ENCODE data around the gene EHD1. TPM values are rescaled to one million over a fixed set of nuclear protein-coding genes. Genes with fewer than 3 reads are reported as not detected.

EHD1 gene
- total RNA-seq, 2 experiments from 2014 or later = 131 to 149 TPM

DNA sequence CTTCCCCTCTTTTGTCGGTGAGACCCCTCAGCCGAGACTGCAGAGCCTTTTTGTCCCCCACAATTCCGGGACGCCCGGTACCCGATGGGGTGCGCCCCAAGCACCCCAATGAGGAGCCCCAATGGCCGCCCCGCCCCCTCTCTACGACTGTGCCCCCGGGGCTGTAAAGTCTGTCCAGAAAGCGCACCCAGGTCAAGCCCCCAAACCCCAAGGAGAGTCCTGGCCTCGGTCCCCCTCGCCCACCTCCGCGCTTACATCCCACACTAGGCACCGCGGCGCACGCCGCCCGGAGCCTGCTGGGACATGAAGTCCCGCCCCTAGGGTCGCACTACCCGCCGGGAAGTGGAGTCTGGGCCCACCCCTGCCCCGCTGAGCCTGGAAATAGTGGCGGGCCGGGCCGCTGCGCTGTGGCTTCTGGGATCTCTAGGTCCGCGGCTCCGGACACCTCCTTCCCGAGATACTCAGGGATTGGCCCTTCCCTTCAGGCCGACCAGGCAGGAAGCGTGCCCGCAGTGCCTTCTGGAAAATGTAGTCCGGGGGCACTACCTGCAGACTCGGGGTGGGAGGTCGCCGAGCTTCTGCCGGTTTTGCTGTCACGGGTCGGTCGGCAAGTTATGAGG is 68.0 kb downstream of the EHD1 start, which contains the start of gene MEN1:
Gene MEN1 (minus strand): TSS at position 281 of the 620 bp plus-strand sequence. CDS start 442 bp downstream, outside the sequence.
- Mint-ChIP-seq H3K9me3 (no peaks in the 10 kb centered on the region), H3K4me1 (peaks cover 25% of the 10 kb centered on the region), H3K4me3 (peak within 1 kb of the TSS; percentile 96), H3K27ac (peak within 1 kb of the TSS; percentile 94), H3K27me3 (no peaks in the 10 kb centered on the region), H3K36me3 (ENCODE audit: low read depth) (peaks cover 23% of the 10 kb centered on the region)
- CTCF ChIA-PET = interaction anchor here (0.6 to 1.8 kb wide), 6 partner anchors 10 to 268 kb away, joined by 3 to 9 read pairs (median 3); partner anchors contain the start of gene CDC42BPG
- peak; percentile 87 for DNase-seq
- POLR2A ChIA-PET = interaction anchor here (0.8 to 1.0 kb wide), 2 partner anchors 32 to 694 kb away, joined by 3 to 4 read pairs; no protein-coding TSS in a partner anchor

DNA sequence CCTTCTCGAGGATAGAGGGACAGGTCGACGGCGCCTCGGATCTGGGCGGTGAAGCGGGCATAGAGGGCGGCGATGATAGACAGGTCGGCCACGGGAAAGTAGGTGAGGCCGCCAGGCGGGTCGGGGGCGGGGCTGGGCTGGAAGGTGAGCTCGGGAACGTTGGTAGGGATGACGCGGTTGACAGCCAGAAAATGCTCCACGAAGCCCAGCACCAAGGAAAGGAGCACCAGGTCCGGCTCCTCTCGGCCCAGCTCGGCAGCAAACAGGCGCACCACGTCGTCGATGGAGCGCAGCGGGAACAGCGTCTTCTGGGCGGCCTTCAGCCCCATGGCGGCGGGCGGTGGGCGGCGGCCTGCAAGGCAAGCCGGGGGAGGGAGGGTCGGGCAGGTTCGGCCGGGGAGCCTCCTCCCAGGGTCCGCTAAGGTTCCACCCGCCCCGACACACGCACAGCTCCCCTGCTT is 68.6 kb downstream of the EHD1 start:
- Mint-ChIP-seq H3K4me3 (peak overlapping the region; percentile 96), H3K9me3 (no peaks in the 10 kb centered on the region), H3K27me3 (no peaks in the 10 kb centered on the region), H3K36me3 (ENCODE audit: low read depth) (peaks cover 27% of the 10 kb centered on the region), H3K27ac (peak overlapping the region; percentile 94), H3K4me1 (peaks cover 25% of the 10 kb centered on the region)
- POLR2A ChIA-PET = no interaction called here
- CTCF ChIA-PET = interaction anchor here (1.0 to 1.8 kb wide), 2 partner anchors 34 to 42 kb away, joined by 3 to 9 read pairs; partner anchors contain the start of gene CDC42BPG
- peak; percentile 14 for DNase-seq

DNA sequence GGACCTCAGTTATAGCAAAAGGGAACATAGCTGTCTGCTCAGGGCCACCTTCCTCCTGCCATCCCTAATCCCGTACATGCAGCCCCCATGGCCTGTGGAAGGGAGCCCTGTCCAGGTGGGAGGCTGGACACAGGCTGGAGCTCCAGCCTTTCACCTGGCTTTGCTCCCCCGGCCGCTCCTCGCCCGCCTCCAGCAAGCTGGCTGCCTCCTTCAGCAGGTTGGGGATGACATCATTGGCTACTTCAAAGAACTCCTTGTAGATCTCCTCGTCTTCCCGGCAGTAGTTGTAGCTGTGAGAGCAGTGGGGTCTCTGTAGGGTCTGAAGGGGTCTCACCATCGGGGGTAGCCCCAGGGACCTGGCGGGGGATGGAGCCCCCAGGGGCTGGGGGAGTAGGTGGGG is 72.9 kb downstream of the EHD1 start:
- ChIA-PET CTCF (interaction anchor here (0.6 kb wide), 1 partner anchor 219 kb away, joined by 3 read pairs; no protein-coding TSS in a partner anchor), POLR2A (no interaction called here)
- Mint-ChIP-seq H3K4me3 (no peak overlapping the region), H3K27me3 (no peaks in the 10 kb centered on the region), H3K4me1 (peaks cover 44% of the 10 kb centered on the region), H3K27ac (no peak overlapping the region), H3K36me3 (ENCODE audit: low read depth) (peaks cover 35% of the 10 kb centered on the region), H3K9me3 (no peaks in the 10 kb centered on the region)
- DNase-seq = no peak

DNA sequence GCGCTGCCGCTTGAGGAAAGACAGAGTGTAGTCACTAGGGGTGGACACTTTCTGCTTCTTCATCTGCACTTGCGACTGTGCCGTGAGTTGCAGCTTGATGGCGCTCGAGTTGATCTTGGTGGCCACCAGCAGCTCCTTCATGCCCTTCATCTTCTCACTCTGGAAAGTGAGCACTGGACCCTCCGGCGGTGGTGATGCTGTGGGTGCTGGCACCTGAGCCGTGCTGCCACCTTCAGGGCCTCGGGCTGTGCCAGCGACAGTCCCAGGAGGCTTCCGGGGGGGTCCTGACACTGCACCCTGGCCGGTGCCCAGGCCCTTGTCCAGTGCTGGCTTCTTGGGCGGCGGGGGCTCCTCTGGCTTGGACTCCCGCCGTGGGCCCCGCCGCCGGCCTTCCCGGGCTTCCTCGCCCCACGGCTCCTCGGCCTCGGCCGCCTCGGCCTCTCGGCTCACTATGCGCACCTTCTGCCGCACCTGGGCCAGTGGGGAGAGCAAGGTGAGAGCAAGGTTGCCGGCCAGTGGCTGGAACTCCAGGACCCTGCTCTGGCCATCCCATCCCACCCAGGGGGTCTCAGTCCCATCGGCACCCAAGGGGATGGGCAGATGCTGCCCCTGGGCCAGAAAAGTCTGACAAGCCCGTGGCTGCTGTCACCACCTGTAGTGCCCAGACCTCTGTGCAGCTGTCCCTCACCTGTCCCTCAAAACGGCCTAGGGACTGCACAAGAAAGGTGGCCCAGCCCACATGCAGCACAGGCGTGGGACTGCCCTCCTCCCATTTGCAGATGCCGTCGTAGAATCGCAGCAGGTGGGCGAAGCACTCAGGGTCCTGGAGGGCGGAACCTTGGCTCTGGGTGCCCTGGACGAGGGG is 73.8 kb downstream of the EHD1 start:
- Mint-ChIP-seq H3K9me3 (no peaks in the 10 kb centered on the region), H3K27me3 (no peaks in the 10 kb centered on the region), H3K27ac (peak overlapping the region; percentile 87), H3K36me3 (ENCODE audit: low read depth) (peaks cover 40% of the 10 kb centered on the region), H3K4me1 (peaks cover 39% of the 10 kb centered on the region), H3K4me3 (peak overlapping the region; percentile 80)
- no peak for DNase-seq
- ChIA-PET POLR2A (no interaction called here), CTCF (interaction anchor here (0.6 to 2.2 kb wide), 2 partner anchors 40 to 220 kb away, joined by 3 to 7 read pairs; partner anchors contain the start of gene CDC42BPG)

DNA sequence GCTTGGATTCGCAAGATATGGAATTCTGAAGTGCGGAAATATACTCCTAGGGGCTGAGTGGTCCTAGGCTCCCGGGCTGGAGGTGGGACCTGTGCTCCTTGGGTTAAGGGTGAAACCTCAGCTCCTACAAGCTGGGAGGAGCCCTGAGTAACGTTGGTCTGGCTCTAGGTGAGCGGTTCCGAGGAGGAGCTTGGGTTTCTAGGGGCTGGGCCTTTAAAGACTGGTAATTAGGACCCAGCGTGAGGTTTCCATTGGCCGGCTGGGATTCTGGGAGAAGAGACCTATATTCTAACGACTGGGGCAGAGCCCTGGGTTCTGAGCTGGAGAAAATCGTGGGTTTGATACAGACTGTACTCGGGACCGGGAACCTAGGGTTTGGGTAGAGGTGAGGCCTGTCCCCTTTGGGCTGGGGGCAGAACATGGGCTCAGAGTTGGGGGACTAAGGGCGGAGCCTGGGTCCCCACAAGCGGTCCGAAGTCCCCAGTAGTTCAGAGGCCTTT is 74.5 kb downstream of the EHD1 start:
- H3K36me3 Mint-ChIP-seq (ENCODE audit: low read depth) = peaks cover 43% of the 10 kb centered on the region
- H3K4me1 Mint-ChIP-seq = peaks cover 36% of the 10 kb centered on the region
- ChIA-PET POLR2A (no interaction called here), CTCF (interaction anchor here (2.2 kb wide), 1 partner anchor 40 kb away, joined by 7 read pairs; the partner anchor contains the start of gene CDC42BPG)
- no peak for DNase-seq
- no peaks in the 10 kb centered on the region for H3K27me3 Mint-ChIP-seq
- peak overlapping the region; percentile 80 for H3K4me3 Mint-ChIP-seq
- no peaks in the 10 kb centered on the region for H3K9me3 Mint-ChIP-seq
- peak overlapping the region; percentile 87 for H3K27ac Mint-ChIP-seq

DNA sequence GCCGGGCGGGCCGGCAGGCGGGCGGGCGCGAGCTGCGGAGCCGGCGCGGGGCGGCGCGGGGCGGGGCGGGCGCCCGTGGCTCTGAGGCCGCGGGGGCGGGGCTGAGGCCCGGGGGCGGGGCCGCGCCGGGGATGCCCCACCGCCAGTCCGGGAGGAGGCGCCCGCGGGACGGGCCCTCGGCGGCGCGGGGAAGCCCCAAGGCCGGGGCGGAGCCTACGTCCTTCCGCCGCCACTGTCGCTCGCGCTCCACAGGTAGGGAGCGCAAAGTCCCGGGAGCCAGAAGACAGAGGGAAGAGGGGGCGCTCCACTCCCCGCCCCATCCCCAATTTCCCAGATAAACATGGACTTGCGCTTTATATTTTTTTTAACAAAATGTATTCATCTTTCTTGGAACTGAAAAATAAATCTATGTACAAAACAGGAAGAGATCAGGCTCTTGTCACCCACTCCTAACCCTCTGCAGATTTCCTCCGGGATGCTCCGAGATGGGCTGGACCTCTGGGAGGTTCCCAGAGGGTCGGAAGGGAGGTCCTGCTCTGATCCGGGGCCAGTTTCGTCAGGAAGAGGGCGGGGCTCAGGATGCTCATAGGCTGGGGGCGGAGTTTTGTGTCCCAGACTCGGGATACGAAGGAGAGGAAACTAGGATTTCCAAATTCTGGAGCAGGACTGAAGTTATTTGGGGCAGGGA is 75.1 kb downstream of the EHD1 start, which contains the start of gene MAP4K2:
Gene MAP4K2 (minus strand): TSS at position 57 of the 688 bp plus-strand sequence. CDS start 65 bp downstream, outside the sequence.
- POLR2A ChIA-PET = no interaction called here
- peak; percentile 84 for DNase-seq
- Mint-ChIP-seq H3K4me1 (peaks cover 37% of the 10 kb centered on the region), H3K4me3 (peak within 1 kb of the TSS; percentile 80), H3K27me3 (no peaks in the 10 kb centered on the region), H3K27ac (peak within 1 kb of the TSS; percentile 87), H3K36me3 (ENCODE audit: low read depth) (peaks cover 46% of the 10 kb centered on the region), H3K9me3 (no peaks in the 10 kb centered on the region)
- CTCF ChIA-PET = interaction anchor here (1.0 to 2.2 kb wide), 2 partner anchors 9 to 41 kb away, joined by 3 to 7 read pairs; partner anchors contain the start of gene CDC42BPG

DNA sequence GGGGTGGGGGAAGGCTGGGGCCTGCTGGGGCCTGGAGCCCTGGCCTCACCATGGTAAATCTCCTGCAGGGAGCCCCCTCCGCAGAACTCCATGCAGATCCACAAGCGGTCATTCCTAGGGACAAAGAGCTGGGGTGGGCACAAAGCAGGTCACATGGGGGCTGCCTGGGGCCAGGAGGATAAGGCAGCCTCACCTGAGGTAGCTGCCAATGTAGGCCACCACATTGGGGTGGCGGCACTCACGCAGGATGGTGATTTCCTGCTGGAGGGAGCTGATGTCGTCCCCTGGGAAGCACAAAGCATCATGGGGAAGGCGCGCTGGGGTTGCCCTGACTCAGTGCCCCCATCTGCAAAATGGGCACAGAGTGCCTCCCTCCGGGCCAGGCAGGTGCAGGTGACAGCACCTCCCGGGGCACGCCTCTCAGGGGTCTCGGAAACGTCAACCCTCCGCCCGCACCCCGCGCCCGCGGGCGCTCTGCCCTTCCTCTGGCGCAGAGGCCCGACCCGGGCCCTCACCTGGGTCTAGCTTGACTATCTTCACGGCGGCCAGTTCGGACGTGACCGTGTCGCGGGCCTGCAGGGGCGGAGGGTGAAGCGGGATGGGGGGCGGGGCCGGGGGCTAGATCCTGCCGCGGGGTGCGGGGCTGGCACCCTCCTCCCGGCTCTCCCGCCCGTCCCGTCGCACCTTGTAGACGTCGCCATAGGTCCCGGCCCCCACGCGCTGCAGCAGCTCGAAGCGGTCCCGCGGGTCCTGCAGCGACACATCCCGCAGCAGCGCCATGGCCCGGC is 75.9 kb downstream of the EHD1 start:
- ChIA-PET POLR2A (no interaction called here), CTCF (interaction anchor here (0.9 to 2.2 kb wide), 3 partner anchors 8 to 42 kb away, joined by 3 to 7 read pairs (median 3); partner anchors contain the start of gene CDC42BPG)
- Mint-ChIP-seq H3K27me3 (no peaks in the 10 kb centered on the region), H3K4me3 (peak overlapping the region; percentile 79), H3K27ac (peak overlapping the region; percentile 85), H3K9me3 (no peaks in the 10 kb centered on the region), H3K4me1 (peaks cover 34% of the 10 kb centered on the region), H3K36me3 (ENCODE audit: low read depth) (peaks cover 40% of the 10 kb centered on the region)
- no peak for DNase-seq

Small RNA genes within 50 kb of the gene (microRNA-seq; reads per million reads assigned to microRNA genes)
- gene MIR6749 (ENCODE audit: borderline microRNAs expressed, borderline replicate concordance) = not detected
- not detected for gene MIR6750 (ENCODE audit: borderline microRNAs expressed, borderline replicate concordance)

Other genes starting within 250 kb of the EHD1 start
- under 1 TPM; 0.07 to 0.15 TPM for gene NRXN2, start 155.4 kb downstream of the EHD1 start, total RNA-seq
- 100 to 1,000 TPM; 293 to 300 TPM for gene RASGRP2, start 134.5 kb downstream of the EHD1 start, total RNA-seq
- gene PYGM, start 118.6 kb downstream of the EHD1 start, total RNA-seq = 1 to 10 TPM; 3.9 to 4.3 TPM
- gene SF1, start 100.1 kb downstream of the EHD1 start, total RNA-seq = 100 to 1,000 TPM; 435 to 456 TPM
- 10 to 100 TPM; 86.6 to 91.2 TPM for gene MAP4K2, start 75.4 kb downstream of the EHD1 start, total RNA-seq
- gene MEN1, start 68.1 kb downstream of the EHD1 start, total RNA-seq = 10 to 100 TPM; 35.1 to 38.7 TPM
- 1 to 10 TPM in 1 of 2 experiments, under 1 TPM in 1; 0.42 to 1.3 TPM for gene CDC42BPG, start 34.0 kb downstream of the EHD1 start, total RNA-seq
- gene ATG2A, start 38.6 kb upstream of the EHD1 start, total RNA-seq = 10 to 100 TPM; 23.0 to 25.7 TPM
- gene PPP2R5B, start 46.1 kb upstream of the EHD1 start, total RNA-seq = 10 to 100 TPM; 12.0 to 13.7 TPM
- not detected for gene GPHA2, start 57.3 kb upstream of the EHD1 start, total RNA-seq
- gene MAJIN, start 93.5 kb upstream of the EHD1 start, total RNA-seq = under 1 TPM; 0.20 to 0.54 TPM
- under 1 TPM in 1 of 2 experiments, not detected in 1; 0.10 TPM for gene BATF2, start 118.3 kb upstream of the EHD1 start, total RNA-seq
- 10 to 100 TPM; 62.4 to 65.3 TPM for gene ARL2, start 135.5 kb upstream of the EHD1 start, total RNA-seq
- 10 to 100 TPM; 28.3 to 34.8 TPM for gene SNX15, start 148.8 kb upstream of the EHD1 start, total RNA-seq
- 10 to 100 TPM; 35.9 to 40.5 TPM for gene SAC3D1, start 162.6 kb upstream of the EHD1 start, total RNA-seq
- gene NAALADL1, start 179.9 kb upstream of the EHD1 start, total RNA-seq = 1 to 10 TPM; 6.3 to 7.3 TPM
- gene CDCA5, start 205.4 kb upstream of the EHD1 start, total RNA-seq = 100 to 1,000 TPM; 105 to 109 TPM
- 10 to 100 TPM; 27.2 to 29.8 TPM for gene ZFPL1, start 205.6 kb upstream of the EHD1 start, total RNA-seq
- gene VPS51, start 217.6 kb upstream of the EHD1 start, total RNA-seq = 100 to 1,000 TPM; 146 to 148 TPM
- 10 to 100 TPM; 26.1 to 27.7 TPM for gene TM7SF2, start 233.3 kb upstream of the EHD1 start, total RNA-seq
- 1 to 10 TPM; 8.6 to 9.9 TPM for gene ZNHIT2, start 239.1 kb upstream of the EHD1 start, total RNA-seq
- gene FAU, start 243.5 kb upstream of the EHD1 start, total RNA-seq = 1,000 to 10,000 TPM; 1,051 to 1,116 TPM
- 10 to 100 TPM; 49.5 to 55.4 TPM for gene MRPL49, start 243.7 kb upstream of the EHD1 start, total RNA-seq